Endothelial cell of umbilical vein (primary cell): Measurements from ENCODE around the gene CDK6. TPM values are rescaled to one million over a fixed set of nuclear protein-coding genes. Genes with fewer than 3 reads are reported as not detected.

ENCODE experiments used
- BruUV-seq: library from RNA; stranded (reverse); fragments of 400-500 nt; replicated peaks from 2 replicates; lab custom pipeline; 2021; lab: Mats Ljungman, UMichigan
- CTCF ChIA-PET: fragments of 300-600, 350-600 bp; sonication (Branson Sonifier 250); formaldehyde crosslinking; loops from one replicate; lab custom pipeline; 2021; ENCODE audit warnings: antibody characterized with exemption, inconsistent platforms; lab: Charles Lee
- POLR2A ChIA-PET: fragments of 300-600, 350-600 bp; sonication (Branson Sonifier 250); formaldehyde crosslinking; loops from one replicate; lab custom pipeline; 2021; ENCODE audit warnings: antibody characterized with exemption, inconsistent platforms; lab: Charles Lee
- DNase-seq: peaks from one replicate; pipeline ENCODE4 v3.0.0-alpha.2; 2011; ENCODE audit warnings: low read depth, low spot score
- FAIRE-seq: peaks from 2 replicates; lab custom pipeline; 2011; peaks lifted over from hg19 to GRCh38; lab: Jason Lieb, UNC
- H2AFZ ChIP-seq: 2 replicates; pipeline ENCODE4 v1.6.0; 2012; ENCODE audit warnings: low read depth, low read length, control low read depth, inconsistent platforms
- H3K27ac ChIP-seq: 2 replicates; pipeline ENCODE4 v1.5.1; 2011; ENCODE audit warnings: low read depth, mild to moderate bottlenecking, control low read depth, low read length, moderate library complexity; ENCODE audit not compliant: insufficient read depth
- H3K27me3 ChIP-seq, 2 experiments: 2 replicates each; pipeline versions ENCODE4 v1.6.0 to v1.6.1; 2011; ENCODE audit warnings: low read length in 2 of 2, mixed read lengths in 1 of 2; ENCODE audit not compliant: control insufficient read depth in 2 of 2, insufficient read depth in 2 of 2
- H3K36me3 ChIP-seq, 2 experiments: 2 replicates in 1 of 2; 3 replicates in 1 of 2; pipeline ENCODE4 v1.5.1; 2011; ENCODE audit warnings: low read length in 2 of 2, mild to moderate bottlenecking in 1 of 2, moderate library complexity in 1 of 2; ENCODE audit not compliant: control insufficient read depth in 2 of 2, insufficient read depth in 2 of 2; ENCODE audit errors: extremely low read depth in 1 of 2
- H3K4me1 ChIP-seq: 3 replicates; pipeline ENCODE4 v1.5.1; 2011; ENCODE audit warnings: mild to moderate bottlenecking, low read length; ENCODE audit not compliant: control insufficient read depth, insufficient read depth; ENCODE audit errors: extremely low read depth
- H3K4me2 ChIP-seq: 2 replicates; pipeline ENCODE4 v1.6.1; 2011; ENCODE audit warnings: low read length, control low read depth, mixed read lengths; ENCODE audit not compliant: insufficient read depth
- H3K4me3 ChIP-seq, 3 experiments: fragments of 200-600 bp in 1 of 3; sonication (generic), shearing (Covaris generic) in 1 of 3; replicated peaks in 1 of 3; 2 replicates each; pipeline ENCODE4 v1.5.1; 2011 to 2016; ENCODE audit warnings: control low read depth in 3 of 3, low read length in 3 of 3, mild to moderate bottlenecking in 2 of 3, inconsistent platforms in 1 of 3, low read depth in 1 of 3, moderate library complexity in 1 of 3; ENCODE audit not compliant: insufficient read depth in 1 of 3
- H3K79me2 ChIP-seq: 2 replicates; pipeline ENCODE4 v1.6.0; 2012; ENCODE audit warnings: low read length, inconsistent platforms; ENCODE audit not compliant: control insufficient read depth, insufficient read depth
- H3K9ac ChIP-seq: replicated peaks from 2 replicates; pipeline ENCODE3; 2011; ENCODE audit warnings: low read length, control low read depth; ENCODE audit not compliant: insufficient read depth; ENCODE audit errors: extremely low read depth
- H3K9me1 ChIP-seq: replicated peaks from 3 replicates; pipeline ENCODE4 v1.6.0; 2011; ENCODE audit warnings: mild to moderate bottlenecking, low read length; ENCODE audit not compliant: control insufficient read depth, insufficient read depth; ENCODE audit errors: extremely low read depth
- H3K9me3 ChIP-seq: replicated peaks from 2 replicates; pipeline ENCODE4 v1.5.1; 2012; ENCODE audit warnings: low read length, inconsistent platforms; ENCODE audit not compliant: control insufficient read depth, insufficient read depth
- H4K20me1 ChIP-seq: replicated peaks from 2 replicates; pipeline ENCODE3; 2011; ENCODE audit warnings: mild to moderate bottlenecking, low read length; ENCODE audit not compliant: control insufficient read depth, insufficient read depth; ENCODE audit errors: extremely low read depth
- EZH2 ChIP-seq: IDR thresholded peaks from 2 replicates; pipeline ENCODE4 v1.6.1; 2012; ENCODE audit warnings: borderline replicate concordance, low read depth, mild to moderate bottlenecking, moderate library complexity, low read length, inconsistent platforms; ENCODE audit not compliant: severe bottlenecking
- FOS ChIP-seq: IDR thresholded peaks from 2 replicates; pipeline ENCODE4 v1.6.1; 2011; ENCODE audit warnings: mild to moderate bottlenecking, low read length, moderate library complexity, borderline replicate concordance; ENCODE audit not compliant: insufficient read depth
- GATA2 ChIP-seq: IDR thresholded peaks from 2 replicates; pipeline ENCODE4 v1.7.0; 2011; ENCODE audit warnings: low read depth, mild to moderate bottlenecking, moderate library complexity, mixed read lengths, low read length; ENCODE audit not compliant: insufficient read length, insufficient read depth
- JUN ChIP-seq: IDR thresholded peaks from 2 replicates; pipeline ENCODE4 v1.6.1; 2011; ENCODE audit warnings: borderline replicate concordance, low read depth; ENCODE audit not compliant: insufficient read length, insufficient read depth
- MYC ChIP-seq: IDR thresholded peaks from one replicate; pipeline ENCODE4 v1.6.1; 2011; ENCODE audit warnings: mild to moderate bottlenecking, low read depth, low read length
- POLR2A ChIP-seq: IDR thresholded peaks from 2 replicates; pipeline ENCODE4 v1.6.1; 2012; ENCODE audit warnings: low read depth, mild to moderate bottlenecking, control low read depth, low read length
- POLR2AphosphoS5 ChIP-seq: IDR thresholded peaks from 2 replicates; pipeline ENCODE4 v1.6.1; 2012; ENCODE audit warnings: low read depth, mild to moderate bottlenecking, control low read depth, low read length, moderate library complexity; ENCODE audit not compliant: insufficient read depth
- dilution Hi-C: fragments of 300-500 bp; cut with MboI; formaldehyde crosslinking; loops from one replicate; pipeline ENCODE4 v1.15.0; 2019; ENCODE audit warnings: low sequenced_read_pairs; ENCODE audit not compliant: extremely low pct_ligation_motif_present
- intact Hi-C: fragments of 100-400 bp; cut with micrococcal nuclease; formaldehyde crosslinking; loops from one replicate; pipeline ENCODE4 v1.10.0; 2022
- polyA plus RNA-seq, 4 experiments: library from polyadenylated mRNA; depleted of rRNA in 3 of 4; stranded (reverse) in 3 of 4; unstranded in 1 of 4; fragments of >200 nt; gene quantifications; 2 replicates each; pipeline versions ENCODE4 v1.2.1 to v1.2.3, GENCODE V29; 2011 to 2012; ENCODE audit warnings: missing spikeins in 1 of 4
- total RNA-seq: library from RNA; stranded (reverse); gene quantifications from 2 replicates; pipeline ENCODE4 v1.2.3, GENCODE V29; 2021

The CDK6 gene
- total and polyA plus RNA-seq, 2 donors (not counting 3 experiments of a cell fraction or from before 2014, with no cell fraction given) = 6.0 to 28.2 TPM

DNA sequence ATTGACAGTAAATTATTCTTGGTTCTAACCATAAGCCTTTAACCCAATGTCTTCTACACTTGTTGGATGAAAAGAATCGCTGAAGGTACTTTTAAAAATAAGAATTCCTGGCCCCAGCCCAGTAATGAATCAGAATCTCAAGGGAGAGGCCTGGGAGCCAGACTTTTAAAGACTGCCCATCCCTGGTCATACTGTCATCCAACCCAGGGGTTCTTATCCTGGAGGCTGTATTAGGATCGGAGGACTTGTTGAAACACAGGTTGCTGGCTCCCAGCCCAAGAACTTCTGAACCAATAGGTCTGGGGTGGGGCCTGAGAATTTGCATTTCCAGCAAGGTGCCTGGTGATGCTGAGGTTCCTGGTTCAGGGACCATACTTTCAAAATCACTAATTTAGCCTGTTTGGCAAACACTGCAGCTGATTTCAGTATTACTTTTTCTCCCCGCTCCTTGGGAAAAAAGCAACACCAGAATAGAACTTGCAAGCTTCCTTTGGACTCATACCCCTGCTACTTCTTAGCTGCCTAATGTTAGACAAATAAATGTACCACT is 166.7 kb downstream of the CDK6 start:
- Histone ChIP-seq H4K20me1 (no peaks in the 10 kb centered on the region), H3K27me3 (no peaks in the 10 kb centered on the region), H3K79me2 (no peaks in the 10 kb centered on the region), H3K9ac (no peak overlapping the region), H3K9me3 (no peaks in the 10 kb centered on the region), H3K4me3 (no peak overlapping the region), H3K9me1 (no peaks in the 10 kb centered on the region), H3K36me3 (no peaks in the 10 kb centered on the region), H3K4me2 (no peak overlapping the region), H3K4me1 (no peaks in the 10 kb centered on the region), H3K27ac (no peak overlapping the region), H2AFZ (no peak overlapping the region)
- ChIA-PET CTCF (no interaction called here), POLR2A (no interaction called here)
- no peak for DNase-seq
- no TSS peak for BruUV-seq
- TF ChIP-seq GATA2 (no peak), JUN (no peak)
- no peak for FAIRE-seq
- intact Hi-C loops = no loop called here
- dilution Hi-C loops = no loop called here

DNA sequence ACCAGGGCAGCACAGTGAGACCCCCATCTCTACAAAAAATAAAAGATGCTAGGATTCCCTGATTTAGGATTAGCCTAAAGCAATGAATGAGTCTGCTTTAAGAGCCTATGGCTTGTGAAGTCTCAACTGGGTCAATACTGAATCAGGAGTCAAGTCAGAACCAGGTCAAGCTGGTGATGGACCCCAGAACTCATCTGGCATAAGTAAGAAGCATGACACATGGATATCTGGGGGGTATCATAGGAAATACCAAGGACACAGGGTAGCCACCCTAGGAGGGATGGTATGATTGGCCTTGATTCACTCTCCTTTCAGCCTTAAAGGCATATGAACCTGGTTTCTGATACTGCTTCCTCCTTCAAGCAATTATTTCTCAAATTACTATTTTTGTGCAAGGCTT is 167.8 kb downstream of the CDK6 start:
- ChIA-PET POLR2A (no interaction called here), CTCF (no interaction called here)
- FAIRE-seq = no peak
- Histone ChIP-seq H3K9me1 (no peaks in the 10 kb centered on the region), H3K79me2 (no peaks in the 10 kb centered on the region), H3K36me3 (no peaks in the 10 kb centered on the region), H3K27ac (no peak overlapping the region), H3K9ac (no peak overlapping the region), H3K9me3 (no peaks in the 10 kb centered on the region), H2AFZ (no peak overlapping the region), H3K4me3 (no peak overlapping the region), H3K4me2 (no peak overlapping the region), H3K27me3 (no peaks in the 10 kb centered on the region), H3K4me1 (no peaks in the 10 kb centered on the region), H4K20me1 (no peaks in the 10 kb centered on the region)
- intact Hi-C loops = no loop called here
- TF ChIP-seq GATA2 (no peak), EZH2 (no peak), POLR2AphosphoS5 (no peak), JUN (no peak), POLR2A (no peak), FOS (no peak), MYC (no peak)
- DNase-seq = no peak
- dilution Hi-C loops = no loop called here
- BruUV-seq = no TSS peak
